RWPE2 (cell line): Measurements from ENCODE around the gene MYOM3.

ENCODE experiments used
- ATAC-seq: fragments of 200-7000 bp; cut with Tn5 transposase; 3 replicates; pipeline ENCODE4 v1.9.1; 2021; ENCODE audit warnings: low read depth
- DNase-seq: peaks from one replicate; pipeline ENCODE4 v3.0.0-alpha.2; 2020; ENCODE audit warnings: low spot score
- H3K27ac ChIP-seq: fragments of 450-650 bp; 2 replicates; pipeline ENCODE4 v1.5.1; 2017; ENCODE audit warnings: mild to moderate bottlenecking; ENCODE audit not compliant: poor library complexity, severe bottlenecking
- H3K27me3 ChIP-seq: fragments of 250-450 bp; sonication (Bioruptor Pico); 2 replicates; pipeline ENCODE4 v1.5.1; 2021; ENCODE audit warnings: mild to moderate bottlenecking, moderate library complexity; ENCODE audit not compliant: insufficient read depth, poor library complexity, severe bottlenecking
- H3K36me3 ChIP-seq: fragments of 250-450 bp; sonication (Bioruptor Pico); 2 replicates; pipeline ENCODE4 v1.5.1; 2020; ENCODE audit warnings: low read depth, mild to moderate bottlenecking, moderate library complexity
- H3K4me1 ChIP-seq: fragments of 250-450 bp; sonication (Bioruptor Pico); 2 replicates; pipeline ENCODE4 v1.5.1; 2021; ENCODE audit warnings: mild to moderate bottlenecking, moderate library complexity; ENCODE audit not compliant: insufficient read depth, poor library complexity, severe bottlenecking
- H3K4me3 ChIP-seq: fragments of 250-450 bp; sonication (Bioruptor Pico); 2 replicates; pipeline ENCODE4 v1.5.1; 2021; ENCODE audit warnings: mild to moderate bottlenecking, moderate library complexity; ENCODE audit not compliant: severe bottlenecking
- H3K9me3 ChIP-seq: fragments of 250-450 bp; sonication (Bioruptor Pico); 2 replicates; pipeline ENCODE4 v1.5.1; 2021; ENCODE audit warnings: mild to moderate bottlenecking, moderate library complexity; ENCODE audit not compliant: severe bottlenecking
- TF ChIP-seq, protein P1 (sequence below): fragments of 450-650 bp; IDR thresholded peaks from one replicate; pipeline ENCODE4 v1.5.1; 2017; ENCODE audit warnings: mild to moderate bottlenecking, moderate library complexity; ENCODE audit not compliant: poor library complexity, severe bottlenecking

Gene MYOM3

DNA sequence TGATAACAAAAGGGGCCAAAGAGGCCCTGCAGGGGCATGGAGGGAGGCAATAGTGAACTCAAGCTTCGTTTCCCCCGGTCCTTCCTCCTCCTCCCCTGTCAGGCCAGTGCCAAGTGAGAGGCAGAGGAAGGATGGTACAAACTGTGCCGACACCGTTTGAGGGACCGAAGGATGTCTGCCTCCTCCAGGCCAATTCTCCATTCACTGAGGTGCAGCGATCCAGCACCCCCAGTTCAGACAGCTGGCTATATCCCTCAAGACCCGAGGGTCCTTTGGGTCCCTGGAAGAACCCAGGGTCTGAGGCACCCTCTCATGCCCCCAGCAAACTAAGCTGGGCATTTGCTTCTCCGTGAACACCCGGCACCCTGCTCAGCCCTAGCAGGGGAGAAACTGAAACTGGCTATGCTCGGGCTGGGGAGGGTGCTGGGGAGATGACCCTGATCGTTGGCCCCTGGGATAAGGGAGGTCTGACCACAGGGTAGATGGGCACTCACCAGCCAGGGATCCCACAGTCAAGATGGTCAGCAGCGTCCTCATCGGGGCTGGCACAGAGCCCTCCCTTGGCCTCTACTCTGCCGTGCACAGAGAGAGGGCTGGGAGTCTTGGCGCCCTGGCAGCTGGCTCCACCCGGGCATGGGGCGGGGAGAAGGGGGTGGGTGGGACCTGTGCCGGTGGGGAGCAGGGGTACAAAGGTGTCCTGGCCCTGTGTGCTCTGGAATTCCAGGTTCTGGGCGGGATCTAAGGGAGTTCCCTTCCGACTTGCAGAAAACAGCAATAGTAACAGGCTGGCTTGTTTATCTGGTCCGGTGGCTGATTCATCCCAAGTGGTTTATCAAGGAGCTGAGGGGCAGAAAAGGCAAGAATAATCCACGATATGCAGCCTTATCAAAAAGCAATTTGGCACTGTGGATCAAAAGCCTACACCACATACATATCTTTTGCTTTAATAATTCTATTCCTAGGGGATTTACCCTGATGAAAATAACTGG lies 30.9 kb upstream of the MYOM3 start, which contains the start of gene IL22RA1:
TSS of gene IL22RA1 (minus strand) at position 595 of the 989 bp plus-strand sequence. CDS start at position 537, 58 bp downstream.
- Histone ChIP-seq H3K27me3 (no peaks in the 10 kb centered on the region), H3K4me1 (peaks cover 4% of the 10 kb centered on the region), H3K4me3 (peak within 1 kb of the TSS; percentile 50), H3K36me3 (no peaks in the 10 kb centered on the region), H3K9me3 (no peaks in the 10 kb centered on the region), H3K27ac (peak within 1 kb of the TSS; percentile 36)
- TF ChIP-seq, protein P1, sequence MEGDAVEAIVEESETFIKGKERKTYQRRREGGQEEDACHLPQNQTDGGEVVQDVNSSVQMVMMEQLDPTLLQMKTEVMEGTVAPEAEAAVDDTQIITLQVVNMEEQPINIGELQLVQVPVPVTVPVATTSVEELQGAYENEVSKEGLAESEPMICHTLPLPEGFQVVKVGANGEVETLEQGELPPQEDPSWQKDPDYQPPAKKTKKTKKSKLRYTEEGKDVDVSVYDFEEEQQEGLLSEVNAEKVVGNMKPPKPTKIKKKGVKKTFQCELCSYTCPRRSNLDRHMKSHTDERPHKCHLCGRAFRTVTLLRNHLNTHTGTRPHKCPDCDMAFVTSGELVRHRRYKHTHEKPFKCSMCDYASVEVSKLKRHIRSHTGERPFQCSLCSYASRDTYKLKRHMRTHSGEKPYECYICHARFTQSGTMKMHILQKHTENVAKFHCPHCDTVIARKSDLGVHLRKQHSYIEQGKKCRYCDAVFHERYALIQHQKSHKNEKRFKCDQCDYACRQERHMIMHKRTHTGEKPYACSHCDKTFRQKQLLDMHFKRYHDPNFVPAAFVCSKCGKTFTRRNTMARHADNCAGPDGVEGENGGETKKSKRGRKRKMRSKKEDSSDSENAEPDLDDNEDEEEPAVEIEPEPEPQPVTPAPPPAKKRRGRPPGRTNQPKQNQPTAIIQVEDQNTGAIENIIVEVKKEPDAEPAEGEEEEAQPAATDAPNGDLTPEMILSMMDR, result peak; percentile 13
- ATAC-seq (peak; percentile 89), DNase-seq (peak; percentile 79)

DNA sequence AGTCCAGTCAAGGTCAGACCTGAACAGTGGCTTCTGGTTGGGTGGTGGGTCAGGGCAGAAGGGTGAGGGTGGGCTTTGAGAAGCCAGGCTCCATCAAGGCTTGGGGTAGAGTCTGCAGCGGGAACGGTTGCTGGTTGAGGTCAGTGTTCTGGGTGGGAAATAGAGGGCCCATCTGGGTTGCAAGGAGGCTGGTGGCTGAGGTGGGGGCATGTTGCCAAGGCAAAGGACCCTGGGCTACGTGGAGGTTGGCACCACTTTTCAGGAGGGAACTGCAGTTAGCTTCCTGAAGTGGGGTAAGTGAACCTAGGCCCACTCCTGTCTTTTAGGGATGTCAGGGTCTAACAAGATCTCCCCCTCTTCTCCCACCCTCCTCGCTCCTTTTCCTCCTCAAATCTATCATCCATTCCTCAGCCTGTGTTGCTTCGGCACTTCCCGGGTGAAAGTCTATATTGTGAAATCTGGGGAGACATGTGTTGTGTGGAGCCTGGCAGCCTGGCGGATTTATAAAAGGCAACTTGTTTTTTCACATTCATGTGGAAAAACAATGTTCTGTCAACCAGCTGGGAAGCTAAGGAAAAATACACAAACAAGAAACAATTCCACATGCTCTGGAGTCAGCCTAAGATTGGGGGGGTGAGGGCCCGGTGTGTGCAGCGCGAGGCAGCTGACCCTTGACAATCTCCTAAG lies 29.5 kb upstream of the MYOM3 start:
- TF ChIP-seq, protein P1, result no peak
- DNase-seq (peak; percentile 12), ATAC-seq (no peak)
- Histone ChIP-seq H3K27ac (no peak overlapping the region), H3K36me3 (no peaks in the 10 kb centered on the region), H3K9me3 (no peaks in the 10 kb centered on the region), H3K27me3 (no peaks in the 10 kb centered on the region), H3K4me3 (no peak overlapping the region), H3K4me1 (peaks cover 4% of the 10 kb centered on the region)

DNA sequence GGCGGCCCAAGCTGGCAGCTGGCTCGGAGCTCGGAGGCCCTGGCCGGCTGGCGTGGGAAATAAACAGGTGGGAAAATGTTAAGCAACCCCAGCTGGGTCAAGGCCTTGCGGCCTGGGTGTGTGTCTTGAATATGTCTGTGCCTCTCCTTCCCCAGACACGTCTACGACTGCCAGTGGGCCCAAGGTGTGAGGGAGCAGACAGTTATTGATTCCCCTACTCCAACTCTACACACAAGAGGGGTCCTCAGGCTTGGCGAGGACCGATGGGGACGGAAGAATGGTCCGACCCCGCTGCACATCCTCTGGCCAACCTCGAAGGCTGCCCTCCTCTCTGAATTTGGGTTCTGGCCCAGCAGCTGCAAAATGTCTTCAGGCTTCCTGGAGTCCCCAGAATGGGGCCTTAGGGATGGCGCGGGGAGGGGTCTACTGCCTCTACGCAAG lies 28.8 kb upstream of the MYOM3 start:
- no peak for ATAC-seq
- 0 out of 2 replicates have a peak, but pooled peaks cover under 1% of the 10 kb centered on the region for H3K36me3 ChIP-seq
- H3K4me3 ChIP-seq, result no peak overlapping the region
- DNase-seq, result peak; percentile 48
- no peak overlapping the region for H3K27ac ChIP-seq
- H3K27me3 ChIP-seq, result no peaks in the 10 kb centered on the region
- H3K9me3 ChIP-seq, result no peaks in the 10 kb centered on the region
- TF ChIP-seq, protein P1, result no peak
- H3K4me1 ChIP-seq, result peaks cover 4% of the 10 kb centered on the region

DNA sequence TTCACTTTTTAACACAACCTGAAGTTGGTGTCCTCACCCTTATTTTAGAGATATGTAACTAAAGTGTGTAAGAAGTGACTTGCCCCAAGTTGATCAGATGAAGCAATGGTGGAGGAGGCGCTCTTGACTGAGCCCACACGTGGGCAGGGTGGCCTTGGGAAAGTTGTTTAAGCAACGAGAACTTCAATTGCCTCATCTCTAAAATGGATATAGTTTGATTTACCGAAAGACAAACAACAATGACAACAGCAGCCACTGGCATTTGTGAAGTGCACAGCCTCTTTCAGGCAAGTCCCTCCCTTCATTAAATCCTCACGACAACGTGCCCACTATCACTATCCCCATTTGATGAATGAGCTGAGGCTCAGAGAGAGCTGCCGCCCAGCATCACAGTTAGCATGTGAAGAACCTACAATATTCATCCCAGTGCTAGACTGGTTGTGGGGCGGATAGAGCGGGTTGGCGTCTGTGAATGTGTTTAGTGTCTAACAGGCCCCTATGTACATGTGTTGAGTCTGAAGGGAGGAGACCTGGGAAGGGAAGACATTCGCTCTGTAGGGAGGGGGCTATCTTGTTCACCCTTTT lies 28.0 kb upstream of the MYOM3 start:
- ATAC-seq, result no peak
- Histone ChIP-seq H3K4me3 (no peak overlapping the region), H3K9me3 (no peaks in the 10 kb centered on the region), H3K4me1 (peaks cover 4% of the 10 kb centered on the region), H3K36me3 (0 out of 2 replicates have a peak, but pooled peaks cover 3% of the 10 kb centered on the region), H3K27ac (no peak overlapping the region), H3K27me3 (no peaks in the 10 kb centered on the region)
- DNase-seq, result peak; percentile 11
- TF ChIP-seq, protein P1, result no peak
